Mesenchymal stem cell (in vitro differentiated cells and primary cell): Measurements from ENCODE around the gene DNAJB6.

ENCODE experiments used
- DNase-seq: peaks from one replicate; pipeline ENCODE4 v3.0.0-alpha.2; 2013
- H2AFZ ChIP-seq: one replicate; pipeline ENCODE4 v1.6.1; 2013; ENCODE audit warnings: low read depth, mild to moderate bottlenecking, control low read depth, inconsistent platforms, low read length, moderate library complexity
- H2AK5ac ChIP-seq: 2 replicates; pipeline ENCODE4 v1.6.1; 2013; ENCODE audit warnings: low read length, moderate library complexity, mild to moderate bottlenecking, inconsistent platforms; ENCODE audit not compliant: severe bottlenecking
- H2BK120ac ChIP-seq: one replicate; pipeline ENCODE4 v1.6.1; 2013; ENCODE audit warnings: low read depth, mild to moderate bottlenecking, inconsistent platforms, low read length, moderate library complexity
- H2BK12ac ChIP-seq, 2 experiments: one replicate each; pipeline ENCODE4 v1.6.1; 2013; ENCODE audit warnings: inconsistent platforms in 2 of 2, low read length in 2 of 2, mild to moderate bottlenecking in 2 of 2, moderate library complexity in 2 of 2, control low read depth in 1 of 2
- H2BK15ac ChIP-seq: one replicate; pipeline ENCODE4 v1.6.1; 2013; ENCODE audit warnings: mild to moderate bottlenecking, low read depth, inconsistent platforms; ENCODE audit not compliant: poor library complexity, severe bottlenecking
- H2BK5ac ChIP-seq: 2 replicates; pipeline ENCODE4 v1.6.1; 2013; ENCODE audit warnings: low read depth, mild to moderate bottlenecking, low read length, control low read depth, inconsistent platforms; ENCODE audit not compliant: poor library complexity, severe bottlenecking
- H3K14ac ChIP-seq, 2 experiments: one replicate each; pipeline ENCODE4 v1.6.1; 2013; ENCODE audit warnings: inconsistent platforms in 2 of 2, low read length in 2 of 2, control low read depth in 1 of 2, mild to moderate bottlenecking in 1 of 2, moderate library complexity in 1 of 2
- H3K18ac ChIP-seq, 2 experiments: one replicate each; pipeline ENCODE4 v1.6.1; 2013; ENCODE audit warnings: inconsistent platforms in 2 of 2, low read length in 2 of 2, control low read depth in 1 of 2, low read depth in 1 of 2, mild to moderate bottlenecking in 1 of 2
- H3K23ac ChIP-seq, 2 experiments: one replicate each; pipeline ENCODE4 v1.6.1; 2013; ENCODE audit warnings: inconsistent platforms in 2 of 2, low read length in 2 of 2, mild to moderate bottlenecking in 2 of 2, moderate library complexity in 2 of 2, control low read depth in 1 of 2
- H3K27ac ChIP-seq: 2 replicates; pipeline ENCODE4 v1.5.1; 2013; ENCODE audit warnings: mild to moderate bottlenecking, moderate library complexity, low read length, control low read depth, inconsistent platforms; ENCODE audit not compliant: poor library complexity, severe bottlenecking
- H3K27me3 ChIP-seq, 2 experiments: 2 replicates each; pipeline versions ENCODE4 v1.6.1 to v1.7.0; 2013; ENCODE audit warnings: low read length in 2 of 2, mild to moderate bottlenecking in 2 of 2, moderate library complexity in 2 of 2, control low read depth in 1 of 2, inconsistent platforms in 1 of 2; ENCODE audit not compliant: control insufficient read depth in 1 of 2, insufficient read depth in 1 of 2
- H3K36me3 ChIP-seq, 2 experiments: 2 replicates each; pipeline versions ENCODE4 v1.6.1 to v1.7.0; 2013; ENCODE audit warnings: low read length in 2 of 2, control low read depth in 1 of 2, inconsistent platforms in 1 of 2, low read depth in 1 of 2, mild to moderate bottlenecking in 1 of 2; ENCODE audit not compliant: insufficient read depth in 2 of 2, control insufficient read depth in 1 of 2
- H3K4ac ChIP-seq, 2 experiments: one replicate each; pipeline ENCODE4 v1.6.1; 2013; ENCODE audit warnings: inconsistent platforms in 2 of 2, low read length in 2 of 2, mild to moderate bottlenecking in 2 of 2, moderate library complexity in 2 of 2, control low read depth in 1 of 2, low read depth in 1 of 2
- H3K4me1 ChIP-seq: 2 replicates; pipeline ENCODE4 v1.6.1; 2013; ENCODE audit warnings: low read depth, low read length, control low read depth; ENCODE audit not compliant: control insufficient read depth, insufficient read depth
- H3K4me2 ChIP-seq: 2 replicates; pipeline ENCODE4 v1.6.1; 2013; ENCODE audit warnings: low read length, mild to moderate bottlenecking, inconsistent platforms; ENCODE audit not compliant: poor library complexity, severe bottlenecking
- H3K4me3 ChIP-seq, 2 experiments: 2 replicates each; pipeline versions ENCODE4 v1.5.1 to v1.7.0; 2013; ENCODE audit warnings: low read length in 2 of 2, mild to moderate bottlenecking in 2 of 2, control low read depth in 1 of 2, low read depth in 1 of 2; ENCODE audit not compliant: insufficient read depth in 1 of 2
- H3K79me1 ChIP-seq: replicated peaks from 2 replicates; pipeline ENCODE4 v1.6.1; 2013; ENCODE audit warnings: mild to moderate bottlenecking, control low read depth, low read length, inconsistent platforms; ENCODE audit not compliant: poor library complexity, severe bottlenecking
- H3K9ac ChIP-seq: 2 replicates; pipeline ENCODE4 v1.7.0; 2013; ENCODE audit warnings: mild to moderate bottlenecking, low read length, moderate library complexity
- H3K9me3 ChIP-seq: 2 replicates; pipeline ENCODE4 v1.7.0; 2013; ENCODE audit warnings: mild to moderate bottlenecking, low read length; ENCODE audit not compliant: control insufficient read depth
- H4K8ac ChIP-seq: one replicate; pipeline ENCODE4 v1.6.1; 2013; ENCODE audit warnings: inconsistent platforms, mild to moderate bottlenecking, low read length, moderate library complexity
- H4K91ac ChIP-seq: one replicate; pipeline ENCODE4 v1.6.1; 2013; ENCODE audit warnings: mild to moderate bottlenecking, low read length, inconsistent platforms
- WGBS: methylation state at CpG from one replicate; pipeline ENCODE4 v1.1.7; 2013; ENCODE audit warnings: mixed read lengths; 5-methylcytosine and 5-hydroxymethylcytosine counted together

Gene DNAJB6

DNA sequence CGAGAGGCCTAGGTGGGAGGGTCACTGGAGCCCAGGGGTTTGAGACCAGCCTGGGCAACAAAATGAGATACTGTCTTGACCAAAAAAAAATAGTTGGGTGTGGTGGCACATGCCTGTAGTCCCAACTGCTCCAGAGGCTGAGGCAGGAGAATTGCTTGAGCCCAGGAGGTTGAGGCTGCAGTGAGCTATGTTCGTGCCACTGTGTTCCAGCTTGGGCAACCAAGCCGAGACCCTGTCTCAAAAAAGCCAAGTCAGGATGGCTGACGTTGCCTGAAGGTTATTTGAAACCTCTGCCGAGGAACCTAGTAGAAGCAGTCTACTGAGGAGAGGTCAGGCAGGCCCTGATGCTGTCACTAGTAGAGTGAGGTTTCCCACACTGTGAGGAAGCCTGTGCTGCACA lies 22.8 kb downstream of the DNAJB6 start:
- Histone ChIP-seq H4K91ac (no peak overlapping the region), H2BK15ac (no peak overlapping the region), H3K9ac (no peak overlapping the region), H3K18ac (no peak overlapping the region), H2BK120ac (no peak overlapping the region), H3K79me1 (no peaks in the 10 kb centered on the region), H4K8ac (no peak overlapping the region), H3K4ac (no peak overlapping the region), H2BK5ac (no peak overlapping the region), H3K9me3 (no peaks in the 10 kb centered on the region), H3K36me3 (peaks cover 48 to 67% of the 10 kb centered on the region in 2 experiments), H2BK12ac (no peak overlapping the region), H3K27me3 (no peaks in the 10 kb centered on the region), H3K4me2 (no peak overlapping the region), H3K4me3 (no peak overlapping the region), H3K14ac (no peak overlapping the region), H3K23ac (no peak overlapping the region), H3K4me1 (peaks cover 21% of the 10 kb centered on the region), H3K27ac (no peak overlapping the region), H2AK5ac (no peak overlapping the region), H2AFZ (no peak overlapping the region)
- no peak for DNase-seq
- 94% methylated on average over 5 of the region's 5 CpGs for WGBS

DNA sequence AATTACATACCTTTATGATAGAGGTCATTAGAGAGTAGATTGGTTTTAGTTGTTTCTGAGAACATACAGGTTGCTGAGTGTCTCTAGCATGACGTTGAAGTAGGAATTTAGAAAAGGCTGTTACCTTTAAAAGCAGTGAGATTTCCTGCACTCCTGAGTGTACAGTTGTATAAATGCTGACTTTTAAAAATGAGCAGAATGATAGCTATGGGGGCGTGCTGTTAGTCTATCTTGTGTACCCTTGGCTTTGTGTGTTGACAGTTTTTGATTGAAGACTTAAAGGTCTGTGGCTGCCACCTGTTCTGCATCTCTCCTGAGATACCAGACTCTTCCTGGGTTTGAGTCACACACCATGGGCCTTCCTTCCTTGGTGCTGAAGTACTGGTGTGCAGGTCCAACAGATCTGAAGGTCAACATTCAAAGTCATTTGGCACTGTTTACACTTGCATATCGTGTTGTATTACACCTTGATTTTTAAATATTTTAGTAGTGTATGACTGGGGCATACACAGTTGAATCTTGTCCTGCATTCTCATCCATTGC lies 23.8 kb downstream of the DNAJB6 start:
- 91% methylated on average over 2 of the region's 3 CpGs for WGBS

DNA sequence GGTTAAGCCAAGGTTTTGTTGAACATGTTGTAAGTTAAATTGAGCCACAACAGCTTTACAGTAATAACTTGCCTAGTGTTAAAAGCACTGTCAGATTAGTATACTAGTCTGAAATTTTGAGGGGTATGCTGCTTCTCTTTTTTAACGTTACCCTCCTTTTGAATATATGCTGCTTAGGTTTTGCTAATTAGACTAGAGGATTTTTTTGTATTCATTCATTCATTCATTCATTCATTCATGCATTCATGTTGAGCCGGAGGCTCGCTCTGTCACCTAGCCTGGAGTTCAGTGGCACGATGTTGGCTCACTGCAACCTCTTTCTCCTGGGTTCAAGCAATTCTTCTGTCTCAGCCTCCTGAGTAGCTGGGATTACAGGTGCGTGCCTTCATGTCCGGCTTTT lies 24.7 kb downstream of the DNAJB6 start:
- H3K4me3 ChIP-seq = no peak overlapping the region
- no peak overlapping the region for H3K27ac ChIP-seq
- DNase-seq = no peak
- H3K79me1 ChIP-seq = no peaks in the 10 kb centered on the region
- WGBS = 97% methylated on average over 5 of the region's 6 CpGs
- H3K4ac ChIP-seq = no peak overlapping the region
- H2AFZ ChIP-seq = no peak overlapping the region
- no peak overlapping the region for H4K8ac ChIP-seq
- H3K9ac ChIP-seq = no peak overlapping the region
- peaks cover 52 to 82% of the 10 kb centered on the region in 2 experiments for H3K36me3 ChIP-seq
- no peak overlapping the region for H2BK15ac ChIP-seq
- H2BK5ac ChIP-seq = no peak overlapping the region
- H3K27me3 ChIP-seq = no peaks in the 10 kb centered on the region
- no peak overlapping the region for H3K23ac ChIP-seq
- H3K9me3 ChIP-seq = no peaks in the 10 kb centered on the region
- no peak overlapping the region for H2BK12ac ChIP-seq
- H3K18ac ChIP-seq = no peak overlapping the region
- no peak overlapping the region for H3K4me2 ChIP-seq
- no peak overlapping the region for H3K14ac ChIP-seq
- H3K4me1 ChIP-seq = peaks cover 11% of the 10 kb centered on the region
- no peak overlapping the region for H2BK120ac ChIP-seq
- H4K91ac ChIP-seq = no peak overlapping the region
- H2AK5ac ChIP-seq = no peak overlapping the region

More for the DNA sequence above, 23.8 kb downstream of the DNAJB6 start:
- Histone ChIP-seq H3K27me3 (no peaks in the 10 kb centered on the region), H3K4me3 (no peak overlapping the region), H2AK5ac (no peak overlapping the region), H4K8ac (no peak overlapping the region), H3K79me1 (no peaks in the 10 kb centered on the region), H2AFZ (no peak overlapping the region), H3K27ac (no peak overlapping the region), H3K23ac (no peak overlapping the region), H3K36me3 (peaks cover 55 to 76% of the 10 kb centered on the region in 2 experiments), H2BK15ac (no peak overlapping the region), H2BK12ac (no peak overlapping the region), H3K9ac (no peak overlapping the region), H2BK5ac (no peak overlapping the region), H4K91ac (no peak overlapping the region), H3K9me3 (no peaks in the 10 kb centered on the region), H3K4me1 (peaks cover 17% of the 10 kb centered on the region), H3K14ac (no peak overlapping the region), H3K18ac (no peak overlapping the region), H2BK120ac (no peak overlapping the region), H3K4ac (no peak overlapping the region), H3K4me2 (no peak overlapping the region)
- DNase-seq = no peak

DNA sequence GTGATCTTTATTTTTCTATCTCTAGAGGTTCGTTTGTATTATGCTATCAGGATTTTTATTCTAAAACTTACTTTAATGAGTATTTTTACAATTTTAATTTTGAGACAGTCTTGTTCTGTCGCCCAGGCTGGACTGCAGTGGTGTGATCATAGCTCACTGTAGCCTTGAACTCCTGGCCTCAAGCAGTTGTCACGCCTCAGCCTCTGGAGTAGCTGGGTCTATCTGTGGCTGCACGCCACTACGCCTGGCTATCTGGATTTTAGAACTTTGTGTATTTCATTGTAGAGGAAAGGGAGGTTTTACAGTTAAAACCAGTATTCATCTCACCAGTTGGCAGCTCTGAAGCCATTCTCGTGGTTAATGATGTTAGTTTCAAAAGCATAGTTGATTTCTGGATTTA lies 25.9 kb downstream of the DNAJB6 start:
- H3K36me3 ChIP-seq = peaks cover 57 to 94% of the 10 kb centered on the region in 2 experiments
- H3K4me1 ChIP-seq = peaks cover 9% of the 10 kb centered on the region
- H4K8ac ChIP-seq = no peak overlapping the region
- H2AK5ac ChIP-seq = no peak overlapping the region
- no peak overlapping the region for H3K18ac ChIP-seq
- no peak overlapping the region for H3K4me3 ChIP-seq
- H3K23ac ChIP-seq = no peak overlapping the region
- H3K4ac ChIP-seq = no peak overlapping the region
- H3K4me2 ChIP-seq = no peak overlapping the region
- H2BK120ac ChIP-seq = no peak overlapping the region
- peaks cover 1% of the 10 kb centered on the region for H3K79me1 ChIP-seq
- H2BK12ac ChIP-seq = no peak overlapping the region
- no peak overlapping the region for H2BK5ac ChIP-seq
- no peak overlapping the region for H2AFZ ChIP-seq
- no peak for DNase-seq
- WGBS = 100% methylated on average over 5 of the region's 6 CpGs
- H3K27ac ChIP-seq = no peak overlapping the region
- no peak overlapping the region for H3K14ac ChIP-seq
- no peak overlapping the region for H4K91ac ChIP-seq
- no peaks in the 10 kb centered on the region for H3K27me3 ChIP-seq
- H3K9ac ChIP-seq = no peak overlapping the region
- H3K9me3 ChIP-seq = no peaks in the 10 kb centered on the region
- H2BK15ac ChIP-seq = no peak overlapping the region
